Activated naive CD4-positive, alpha-beta T cell (primary cell): ENCODE data around the gene SYDE1.
"Not testable (repeated sequence)": the region's sequence is repeated elsewhere in the genome, so short reads cannot be mapped to it uniquely, and the experiment has no call there.

Experiments
- DNase-seq, 4 experiments: peaks; one replicate each; lab custom pipeline; 2025; lab: John Stamatoyannopoulos, UW

Gene SYDE1

GRCh38 chr19:15107061-15108010, at the start of gene SYDE1:
SYDE1 (plus strand) TSS chr19:15107401; CDS start chr19:15107434, 33 bp downstream.
- no peak for DNase-seq

GRCh38 chr19:15062036-15062435, 45.2 kb upstream of the SYDE1 start:
- DNase-seq = no peak

- not testable (repeated sequence) for DNase-seq
Observed at GRCh38 chr19:15070386-15070785, 36.8 kb upstream of the SYDE1 start.

GRCh38 chr19:15072930-15073647, 34.1 kb upstream of the SYDE1 start:
- no peak for DNase-seq

GRCh38 chr19:15074371-15074770, 32.8 kb upstream of the SYDE1 start:
- DNase-seq = no peak

GRCh38 chr19:15075806-15076205, 31.4 kb upstream of the SYDE1 start:
- DNase-seq = no peak

GRCh38 chr19:15080002-15080401, 27.2 kb upstream of the SYDE1 start:
- DNase-seq = not testable (repeated sequence)

GRCh38 chr19:15081911-15082310, 25.3 kb upstream of the SYDE1 start, which contains the start of gene OR1I1:
OR1I1 (plus strand) TSS chr19:15082211; CDS start chr19:15087066, 4,855 bp downstream.
- no peak for DNase-seq

- no peak for DNase-seq
Observed at GRCh38 chr19:15087182-15087581, 20.0 kb upstream of the SYDE1 start.

GRCh38 chr19:15091918-15092753, 15.1 kb upstream of the SYDE1 start:
- DNase-seq = peak in 1 of 4 experiments; percentile 28

GRCh38 chr19:15093001-15093400, 14.2 kb upstream of the SYDE1 start:
- no peak for DNase-seq

GRCh38 chr19:15096223-15096622, 11.0 kb upstream of the SYDE1 start:
- no peak for DNase-seq

GRCh38 chr19:15097980-15098379, 9.2 kb upstream of the SYDE1 start:
- not testable (repeated sequence) for DNase-seq

- no peak for DNase-seq
Observed at GRCh38 chr19:15098460-15098859, 8.7 kb upstream of the SYDE1 start.

- DNase-seq = no peak
Observed at GRCh38 chr19:15099017-15099582, 8.1 kb upstream of the SYDE1 start.

- peak in 2 of 4 experiments; percentile 9 to 28 for DNase-seq
Observed at GRCh38 chr19:15101479-15102082, 5.6 kb upstream of the SYDE1 start.

- no peak for DNase-seq
Observed at GRCh38 chr19:15104003-15104402, 3.2 kb upstream of the SYDE1 start.

GRCh38 chr19:15104411-15104810, 2.8 kb upstream of the SYDE1 start:
- no peak for DNase-seq

- DNase-seq = no peak
Observed at GRCh38 chr19:15105044-15105443, 2.2 kb upstream of the SYDE1 start.

- DNase-seq = no peak
Observed at GRCh38 chr19:15108145-15108844, 1.1 kb downstream of the SYDE1 start.
